T-helper 17 cell (primary cell): ENCODE measurements around the gene LANCL2. TPM values are rescaled to one million over a fixed set of nuclear protein-coding genes. Genes with fewer than 3 reads are reported as not detected.

ENCODE experiments used
- ATAC-seq: fragments of 150-1000 bp; cut with Tn5 transposase; 2 replicates; pipeline ENCODE4 v1.10.0; 2021; ENCODE audit warnings: mild to moderate bottlenecking, moderate library complexity
- DNase-seq, 3 donors: peaks; one replicate each; pipeline versions ENCODE4 v3.0.0 to v3.0.0-alpha.2; 2020 to 2021
- H3K9me3 ChIP-seq: one replicate; pipeline ENCODE4 v1.7.0; 2013; ENCODE audit warnings: low read length, mild to moderate bottlenecking; ENCODE audit not compliant: control insufficient read depth, poor library complexity, severe bottlenecking
- H3K27ac Mint-ChIP-seq: one replicate; pipeline ENCODE4 v1.8.0; 2022; ENCODE audit warnings: mild to moderate bottlenecking, moderate library complexity, mixed read lengths
- H3K27me3 Mint-ChIP-seq: one replicate; pipeline ENCODE4 v1.8.0; 2022; ENCODE audit warnings: mixed read lengths
- H3K36me3 Mint-ChIP-seq: one replicate; pipeline ENCODE4 v1.8.0; 2022; ENCODE audit warnings: low read depth, mixed read lengths
- H3K4me1 Mint-ChIP-seq: one replicate; pipeline ENCODE4 v1.8.0; 2022; ENCODE audit warnings: mild to moderate bottlenecking, mixed read lengths
- H3K4me3 Mint-ChIP-seq: one replicate; pipeline ENCODE4 v1.8.0; 2022; ENCODE audit warnings: mild to moderate bottlenecking, moderate library complexity, mixed read lengths
- total RNA-seq, 4 donors: library from RNA in 2 of 4; stranded (reverse) in 2 of 4; gene quantifications; one replicate each; pipeline ENCODE4 v1.2.3 and lab custom pipeline; 2022 to 2026

LANCL2 gene
- total RNA-seq, 2 donors from 2014 or later, result 6.6 to 11.0 TPM

- peaks cover 41% of the 10 kb centered on the region for H3K4me1 Mint-ChIP-seq
- ATAC-seq, result no peak
- H3K36me3 Mint-ChIP-seq, result peaks cover 2% of the 10 kb centered on the region
- no peaks in the 10 kb centered on the region for H3K9me3 ChIP-seq
- no peaks in the 10 kb centered on the region for H3K27me3 Mint-ChIP-seq
- H3K27ac Mint-ChIP-seq, result peak overlapping the region; percentile 89
- DNase-seq, result no peak
- peak overlapping the region; percentile 25 for H3K4me3 Mint-ChIP-seq
Observed at GRCh38 chr7:55438757-55439525, 73.8 kb downstream of the LANCL2 start.

GRCh38 chr7:55439627-55440026 lies 74.5 kb downstream of the LANCL2 start:
- ATAC-seq, result no peak
- peak overlapping the region; percentile 89 for H3K27ac Mint-ChIP-seq
- H3K4me1 Mint-ChIP-seq, result peaks cover 41% of the 10 kb centered on the region
- H3K27me3 Mint-ChIP-seq, result no peaks in the 10 kb centered on the region
- DNase-seq, result no peak
- peaks cover 2% of the 10 kb centered on the region for H3K36me3 Mint-ChIP-seq
- H3K9me3 ChIP-seq, result no peaks in the 10 kb centered on the region
- no peak overlapping the region for H3K4me3 Mint-ChIP-seq

GRCh38 chr7:55440040-55440690 lies 75.0 kb downstream of the LANCL2 start:
- Mint-ChIP-seq H3K36me3 (peaks cover 2% of the 10 kb centered on the region), H3K27ac (peak overlapping the region; percentile 89), H3K4me3 (no peak overlapping the region), H3K4me1 (peaks cover 44% of the 10 kb centered on the region), H3K27me3 (no peaks in the 10 kb centered on the region)
- H3K9me3 ChIP-seq, result no peaks in the 10 kb centered on the region
- DNase-seq, result no peak
- no peak for ATAC-seq

- ATAC-seq (no peak), DNase-seq (no peak)
- no peaks in the 10 kb centered on the region for H3K9me3 ChIP-seq
- peak overlapping the region; percentile 89 for H3K27ac Mint-ChIP-seq
- H3K27me3 Mint-ChIP-seq, result no peaks in the 10 kb centered on the region
- H3K36me3 Mint-ChIP-seq, result peaks cover 2% of the 10 kb centered on the region
- no peak overlapping the region for H3K4me3 Mint-ChIP-seq
- H3K4me1 Mint-ChIP-seq, result peaks cover 40% of the 10 kb centered on the region
Observed at GRCh38 chr7:55441002-55441401, 75.9 kb downstream of the LANCL2 start.

- peaks cover 38% of the 10 kb centered on the region for H3K4me1 Mint-ChIP-seq
- ATAC-seq (no peak), DNase-seq (no peak)
- peak overlapping the region; percentile 89 for H3K27ac Mint-ChIP-seq
- no peak overlapping the region for H3K4me3 Mint-ChIP-seq
- no peaks in the 10 kb centered on the region for H3K9me3 ChIP-seq
- H3K27me3 Mint-ChIP-seq, result no peaks in the 10 kb centered on the region
- H3K36me3 Mint-ChIP-seq, result peaks cover 2% of the 10 kb centered on the region
Observed at GRCh38 chr7:55441774-55442522, 76.8 kb downstream of the LANCL2 start.

- no peaks in the 10 kb centered on the region for H3K27me3 Mint-ChIP-seq
- H3K9me3 ChIP-seq, result no peaks in the 10 kb centered on the region
- H3K4me3 Mint-ChIP-seq, result no peak overlapping the region
- peaks cover 18% of the 10 kb centered on the region for H3K4me1 Mint-ChIP-seq
- H3K36me3 Mint-ChIP-seq, result no peaks in the 10 kb centered on the region
- ATAC-seq, result no peak
- DNase-seq, result no peak
- no peak overlapping the region for H3K27ac Mint-ChIP-seq
Observed at GRCh38 chr7:55444786-55445185, 79.6 kb downstream of the LANCL2 start.

GRCh38 chr7:55448526-55448925 lies 83.4 kb downstream of the LANCL2 start:
- no peak overlapping the region for H3K27ac Mint-ChIP-seq
- peaks cover 14% of the 10 kb centered on the region for H3K4me1 Mint-ChIP-seq

GRCh38 chr7:55449205-55449991 lies 84.3 kb downstream of the LANCL2 start:
- peaks cover 17% of the 10 kb centered on the region for H3K4me1 Mint-ChIP-seq
- no peaks in the 10 kb centered on the region for H3K27me3 Mint-ChIP-seq
- H3K36me3 Mint-ChIP-seq, result peaks cover 3% of the 10 kb centered on the region
- DNase-seq (no peak), ATAC-seq (no peak)
- H3K4me3 Mint-ChIP-seq, result no peak overlapping the region
- no peak overlapping the region for H3K27ac Mint-ChIP-seq
- H3K9me3 ChIP-seq, result no peaks in the 10 kb centered on the region

More at GRCh38 chr7:55448526-55448925, 83.4 kb downstream of the LANCL2 start:
- no peak overlapping the region for H3K4me3 Mint-ChIP-seq
- no peak for ATAC-seq
- DNase-seq, result no peak
- no peaks in the 10 kb centered on the region for H3K9me3 ChIP-seq
- H3K36me3 Mint-ChIP-seq, result peaks cover 3% of the 10 kb centered on the region
- no peaks in the 10 kb centered on the region for H3K27me3 Mint-ChIP-seq

GRCh38 chr7:55449992-55450535 lies 84.9 kb downstream of the LANCL2 start:
- Mint-ChIP-seq H3K27ac (peak overlapping the region; percentile 71), H3K4me3 (no peak overlapping the region), H3K4me1 (peaks cover 21% of the 10 kb centered on the region), H3K27me3 (no peaks in the 10 kb centered on the region), H3K36me3 (peaks cover 5% of the 10 kb centered on the region)
- ATAC-seq (no peak), DNase-seq (no peak)
- no peaks in the 10 kb centered on the region for H3K9me3 ChIP-seq

- DNase-seq, result no peak
- ATAC-seq, result no peak
- Mint-ChIP-seq H3K36me3 (peaks cover 5% of the 10 kb centered on the region), H3K27ac (no peak overlapping the region), H3K4me3 (no peak overlapping the region), H3K27me3 (no peaks in the 10 kb centered on the region), H3K4me1 (peaks cover 19% of the 10 kb centered on the region)
- no peaks in the 10 kb centered on the region for H3K9me3 ChIP-seq
Observed at GRCh38 chr7:55452971-55453370, 87.8 kb downstream of the LANCL2 start.

GRCh38 chr7:55457801-55458200 lies 92.7 kb downstream of the LANCL2 start:
- DNase-seq (no peak), ATAC-seq (no peak)
- Mint-ChIP-seq H3K4me3 (no peak overlapping the region), H3K27ac (no peak overlapping the region), H3K36me3 (peaks cover 2% of the 10 kb centered on the region), H3K27me3 (no peaks in the 10 kb centered on the region), H3K4me1 (peaks cover 29% of the 10 kb centered on the region)
- H3K9me3 ChIP-seq, result peaks cover 4% of the 10 kb centered on the region

- H3K4me1 Mint-ChIP-seq, result peaks cover 27% of the 10 kb centered on the region
- peaks cover 4% of the 10 kb centered on the region for H3K36me3 Mint-ChIP-seq
- DNase-seq (no peak), ATAC-seq (no peak)
- H3K4me3 Mint-ChIP-seq, result no peak overlapping the region
- H3K27me3 Mint-ChIP-seq, result no peaks in the 10 kb centered on the region
- H3K9me3 ChIP-seq, result peaks cover 4% of the 10 kb centered on the region
- no peak overlapping the region for H3K27ac Mint-ChIP-seq
Observed at GRCh38 chr7:55458351-55458750, 93.2 kb downstream of the LANCL2 start.
